ENCODE results near the gene CCDC15. TPM values are rescaled to one million over a fixed set of nuclear protein-coding genes. Genes with fewer than 3 reads are reported as not detected.

Gene CCDC15
- total RNA-seq, 1 experiment from 2014 or later = 2.8 TPM

- no peak overlapping the region for H3K27ac ChIP-seq (ENCODE audit: insufficient read length, low read depth, low read length)
- H2AK5ac ChIP-seq (ENCODE audit: insufficient read length, low read length) = no peak overlapping the region
- Mint-ChIP-seq H3K9me3 (peaks cover 19 to 21% of the 10 kb centered on the region in 2 experiments), H3K4me1 (peaks cover 0 to 3% of the 10 kb centered on the region in 2 experiments; a peak in 1 of 4 replicates), H3K36me3 (ENCODE audit: insufficient read depth in 1 of 3, low read depth in 3 of 3) (peaks cover 0 to 5% (median 0%) of the 10 kb centered on the region in 3 experiments; a peak in 2 of 7 replicates), H3K4me3 (no peak overlapping the region), H3K27me3 (ENCODE audit: low read depth) (peaks cover 57% of the 10 kb centered on the region), H3K27ac (no peak overlapping the region)
- no peaks in the 10 kb centered on the region for H3K79me1 ChIP-seq (ENCODE audit: insufficient read depth, low read depth, low read length, poor library complexity, severe bottlenecking)
- H3K18ac ChIP-seq (ENCODE audit: insufficient read length, low read depth, low read length) = no peak overlapping the region
- H3K14ac ChIP-seq (ENCODE audit: insufficient read depth, low read length) = no peak overlapping the region
- no peak overlapping the region for H3K9ac ChIP-seq (ENCODE audit: extremely low read depth, insufficient read length, low read length)
- no peak overlapping the region for H2BK15ac ChIP-seq (ENCODE audit: low read depth, low read length)
- no peak overlapping the region for H2BK12ac ChIP-seq (ENCODE audit: insufficient read length, low read depth, low read length)
- H3T11ph ChIP-seq (ENCODE audit: low read length) = no peak overlapping the region
- H3K4me1 ChIP-seq (ENCODE audit: insufficient read depth, low read length) = no peaks in the 10 kb centered on the region
- no peak overlapping the region for H3K4ac ChIP-seq (ENCODE audit: low read depth, low read length)
- H3K23me2 ChIP-seq (ENCODE audit: insufficient read length, low read depth, low read length, poor library complexity, severe bottlenecking) = no peaks in the 10 kb centered on the region
- TF ChIP-seq, protein P1, sequence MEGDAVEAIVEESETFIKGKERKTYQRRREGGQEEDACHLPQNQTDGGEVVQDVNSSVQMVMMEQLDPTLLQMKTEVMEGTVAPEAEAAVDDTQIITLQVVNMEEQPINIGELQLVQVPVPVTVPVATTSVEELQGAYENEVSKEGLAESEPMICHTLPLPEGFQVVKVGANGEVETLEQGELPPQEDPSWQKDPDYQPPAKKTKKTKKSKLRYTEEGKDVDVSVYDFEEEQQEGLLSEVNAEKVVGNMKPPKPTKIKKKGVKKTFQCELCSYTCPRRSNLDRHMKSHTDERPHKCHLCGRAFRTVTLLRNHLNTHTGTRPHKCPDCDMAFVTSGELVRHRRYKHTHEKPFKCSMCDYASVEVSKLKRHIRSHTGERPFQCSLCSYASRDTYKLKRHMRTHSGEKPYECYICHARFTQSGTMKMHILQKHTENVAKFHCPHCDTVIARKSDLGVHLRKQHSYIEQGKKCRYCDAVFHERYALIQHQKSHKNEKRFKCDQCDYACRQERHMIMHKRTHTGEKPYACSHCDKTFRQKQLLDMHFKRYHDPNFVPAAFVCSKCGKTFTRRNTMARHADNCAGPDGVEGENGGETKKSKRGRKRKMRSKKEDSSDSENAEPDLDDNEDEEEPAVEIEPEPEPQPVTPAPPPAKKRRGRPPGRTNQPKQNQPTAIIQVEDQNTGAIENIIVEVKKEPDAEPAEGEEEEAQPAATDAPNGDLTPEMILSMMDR (conservative IDR thresholded peaks at IDR 0.05) = no peak
- H3K9me3 ChIP-seq (ENCODE audit: control insufficient read depth, low read depth, low read length) = no peaks in the 10 kb centered on the region
- no peaks in the 10 kb centered on the region for H4K20me1 ChIP-seq (ENCODE audit: control insufficient read depth, insufficient read depth, insufficient read length)
- H3K79me2 ChIP-seq (ENCODE audit: insufficient read depth, low read length) = no peaks in the 10 kb centered on the region
- no peak for DNase-seq
- no peak overlapping the region for H3K23ac ChIP-seq (ENCODE audit: insufficient read length, low read depth, low read length)
- H3K56ac ChIP-seq (ENCODE audit: insufficient read length, low read depth, low read length) = no peak overlapping the region
- H2BK5ac ChIP-seq (ENCODE audit: insufficient read length, low read length) = no peak overlapping the region
- no peak overlapping the region for H4K91ac ChIP-seq (ENCODE audit: insufficient read length, low read depth, low read length)
- H2BK120ac ChIP-seq (ENCODE audit: low read depth, low read length, poor library complexity, severe bottlenecking) = no peak overlapping the region
- no peak overlapping the region for H4K5ac ChIP-seq (ENCODE audit: insufficient read length, low read depth, low read length)
- no peak overlapping the region for H2AFZ ChIP-seq (ENCODE audit: low read length)
- H4K8ac ChIP-seq (replicated peaks; ENCODE audit: insufficient read length, low read depth, low read length) = no peak overlapping the region
- no peak overlapping the region for H2BK20ac ChIP-seq (ENCODE audit: low read depth, low read length, poor library complexity, severe bottlenecking)
- no peak overlapping the region for H3K4me2 ChIP-seq (ENCODE audit: insufficient read depth, insufficient read length, low read length)
- peaks cover 1% of the 10 kb centered on the region; the same call in 1 of the 2 replicates for H3K27me3 ChIP-seq (ENCODE audit: insufficient read depth, low read length)
Measured at GRCh38 chr11:124916370-124916710, 37.7 kb upstream of the CCDC15 start.
